HEK293 (cell line): ENCODE results near the gene PCK1.

Experiments
- CTCF ChIA-PET: fragments of 350-600 bp; formaldehyde crosslinking; extraction: SDS; loops from one replicate; lab custom pipeline; 2021; ENCODE audit warnings: antibody characterized with exemption; lab: Yijun Ruan, JAX
- POLR2A ChIA-PET: fragments of 300-600 bp; formaldehyde crosslinking; extraction: SDS; loops from one replicate; lab custom pipeline; 2020; ENCODE audit warnings: antibody characterized with exemption, inconsistent platforms; lab: Yijun Ruan, JAX
- H3K27ac ChIP-seq: fragments of 200-500 bp; sonication (Bioruptor generic); 2 replicates; pipeline ENCODE4 v1.5.1; 2014; ENCODE audit warnings: low read depth, low read length, control low read depth, inconsistent platforms; ENCODE audit errors: extremely low read depth
- H3K36me3 ChIP-seq, 2 experiments: fragments of 200-500 bp in 1 of 2; sonication (Bioruptor generic) in 1 of 2; 1 replicate in 1 of 2; 2 replicates in 1 of 2; pipeline ENCODE4 v1.5.1; 2014 to 2017; ENCODE audit warnings: inconsistent platforms in 2 of 2, low read length in 2 of 2; ENCODE audit not compliant: control insufficient read depth in 2 of 2, insufficient read depth in 1 of 2
- H3K4me1 ChIP-seq: fragments of 200-500 bp; sonication (Bioruptor generic); 2 replicates; pipeline ENCODE4 v1.5.1; 2014; ENCODE audit warnings: mild to moderate bottlenecking, low read length, inconsistent platforms; ENCODE audit not compliant: control insufficient read depth, insufficient read depth
- H3K4me3 ChIP-seq: 2 replicates; pipeline ENCODE4 v1.5.1; 2011; ENCODE audit warnings: low read depth, mild to moderate bottlenecking, control low read depth, low read length, moderate library complexity
- H3K9me3 ChIP-seq: fragments of 200-500 bp; sonication (Bioruptor generic); 2 replicates; pipeline ENCODE4 v1.5.1; 2014; ENCODE audit warnings: low read depth, low read length, inconsistent platforms; ENCODE audit not compliant: control insufficient read depth, insufficient read depth
- AEBP2 ChIP-seq: fragments of 450-650 bp; formaldehyde crosslinking; IDR thresholded peaks from 2 replicates; pipeline ENCODE4 v1.5.1; 2016; ENCODE audit warnings: missing biosample characterization, missing genetic modification characterization, borderline replicate concordance
- BCL11A ChIP-seq: fragments of 450-650 bp; formaldehyde crosslinking; IDR thresholded peaks from 2 replicates; pipeline ENCODE4 v1.5.1; 2016; ENCODE audit warnings: low read depth, missing biosample characterization, missing genetic modification characterization
- FEZF1 ChIP-seq: fragments of 450-650 bp; formaldehyde crosslinking; IDR thresholded peaks from 2 replicates; pipeline ENCODE4 v1.5.1; 2016; ENCODE audit warnings: missing biosample characterization, missing genetic modification characterization
- GLI4 ChIP-seq: fragments of 450-650 bp; formaldehyde crosslinking; IDR thresholded peaks from 2 replicates; pipeline ENCODE4 v1.5.1; 2016; ENCODE audit warnings: missing biosample characterization, missing genetic modification characterization
- KLF10 ChIP-seq: fragments of 450-650 bp; IDR thresholded peaks from 2 replicates; pipeline ENCODE4 v1.5.1; 2018; ENCODE audit warnings: missing biosample characterization, mild to moderate bottlenecking, missing genetic modification characterization
- ZBTB21 ChIP-seq: fragments of 450-650 bp; formaldehyde crosslinking; IDR thresholded peaks from 2 replicates; pipeline ENCODE4 v1.5.1; 2017; ENCODE audit warnings: missing biosample characterization, missing genetic modification characterization
- ZBTB44 ChIP-seq: fragments of 450-650 bp; IDR thresholded peaks from 2 replicates; pipeline ENCODE4 v1.5.1; 2018; ENCODE audit warnings: missing biosample characterization, mild to moderate bottlenecking, missing genetic modification characterization
- ZFP37 ChIP-seq: fragments of 450-650 bp; formaldehyde crosslinking; IDR thresholded peaks from 2 replicates; pipeline ENCODE4 v1.5.1; 2016; ENCODE audit warnings: missing biosample characterization, missing genetic modification characterization
- ZNF211 ChIP-seq: fragments of 450-650 bp; formaldehyde crosslinking; IDR thresholded peaks from 2 replicates; pipeline ENCODE4 v1.5.1; 2016; ENCODE audit warnings: low read depth, missing biosample characterization, missing genetic modification characterization
- ZNF248 ChIP-seq: fragments of 450-650 bp; formaldehyde crosslinking; IDR thresholded peaks from 2 replicates; pipeline ENCODE4 v1.5.1; 2017; ENCODE audit warnings: missing biosample characterization, missing genetic modification characterization
- ZNF416 ChIP-seq: fragments of 450-650 bp; formaldehyde crosslinking; IDR thresholded peaks from 2 replicates; pipeline ENCODE4 v1.5.1; 2016; ENCODE audit warnings: missing biosample characterization, missing genetic modification characterization
- ZNF76 ChIP-seq: fragments of 450-650 bp; formaldehyde crosslinking; IDR thresholded peaks from 2 replicates; pipeline ENCODE4; 2016; ENCODE audit warnings: low read depth, missing biosample characterization, missing genetic modification characterization, borderline replicate concordance
- TF ChIP-seq, protein P1 (sequence below): fragments of 450-650 bp; formaldehyde crosslinking; IDR thresholded peaks from 2 replicates; pipeline ENCODE4 v1.5.1; 2017; ENCODE audit warnings: missing biosample characterization, missing genetic modification characterization
- TF ChIP-seq, protein P2 (sequence below): fragments of 450-650 bp; formaldehyde crosslinking; IDR thresholded peaks from 2 replicates; pipeline ENCODE4 v1.5.1; 2016; ENCODE audit warnings: missing biosample characterization, missing genetic modification characterization
- TF ChIP-seq, protein P3 (sequence below): fragments of 450-650 bp; formaldehyde crosslinking; IDR thresholded peaks from 2 replicates; pipeline ENCODE4 v1.5.1; 2016; ENCODE audit warnings: missing biosample characterization, missing genetic modification characterization, low read depth

Gene PCK1

DNA sequence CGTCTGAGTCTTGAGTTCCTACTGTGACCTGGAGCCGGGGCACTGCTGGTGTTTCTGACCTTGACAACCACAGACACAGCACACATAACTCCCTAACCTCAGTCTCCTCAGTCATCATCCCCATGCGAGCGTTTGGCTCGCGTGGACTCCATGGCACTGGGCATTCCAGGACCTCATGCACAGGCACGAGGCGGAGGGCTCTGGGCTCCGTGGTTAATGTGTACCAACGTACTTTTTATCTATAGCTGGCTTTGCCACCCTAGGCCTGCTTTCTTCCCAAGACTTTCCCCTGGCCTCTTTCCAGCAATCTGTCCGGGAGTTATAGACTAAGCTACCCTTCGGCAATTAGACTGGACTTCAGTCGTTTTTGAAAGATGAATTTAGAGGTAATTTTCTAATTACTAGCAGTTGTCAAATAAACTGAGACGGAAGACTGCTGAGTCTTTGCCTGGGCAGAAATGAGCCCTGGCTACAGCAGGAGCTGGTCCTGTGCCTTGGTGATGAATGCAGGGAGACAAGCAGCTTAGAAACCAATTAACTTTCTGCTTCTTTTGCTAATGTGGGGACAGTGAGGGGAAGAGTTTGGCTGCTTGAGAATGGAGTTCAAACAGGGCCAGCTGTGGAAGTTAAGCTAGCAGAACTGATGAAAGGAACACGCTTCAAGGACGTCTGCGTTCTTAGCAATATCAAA, 19.9 kb upstream of the PCK1 start:
- H3K36me3 ChIP-seq: no peaks in the 10 kb centered on the region
- H3K27ac ChIP-seq: no peak overlapping the region
- H3K4me3 ChIP-seq: no peak overlapping the region
- ChIA-PET POLR2A (no interaction called here), CTCF (interaction anchor here (0.7 to 0.8 kb wide), 2 partner anchors 41 to 667 kb away, joined by 3 read pairs; no protein-coding TSS in a partner anchor)
- no peaks in the 10 kb centered on the region for H3K9me3 ChIP-seq
- no peaks in the 10 kb centered on the region for H3K4me1 ChIP-seq
- TF ChIP-seq, protein P1, sequence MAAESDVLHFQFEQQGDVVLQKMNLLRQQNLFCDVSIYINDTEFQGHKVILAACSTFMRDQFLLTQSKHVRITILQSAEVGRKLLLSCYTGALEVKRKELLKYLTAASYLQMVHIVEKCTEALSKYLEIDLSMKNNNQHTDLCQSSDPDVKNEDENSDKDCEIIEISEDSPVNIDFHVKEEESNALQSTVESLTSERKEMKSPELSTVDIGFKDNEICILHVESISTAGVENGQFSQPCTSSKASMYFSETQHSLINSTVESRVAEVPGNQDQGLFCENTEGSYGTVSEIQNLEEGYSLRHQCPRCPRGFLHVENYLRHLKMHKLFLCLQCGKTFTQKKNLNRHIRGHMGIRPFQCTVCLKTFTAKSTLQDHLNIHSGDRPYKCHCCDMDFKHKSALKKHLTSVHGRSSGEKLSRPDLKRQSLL (tag by site-specific recombination): no peak
- TF ChIP-seq KLF10 (tag by site-specific recombination) (no peak), ZNF76 (tag by site-specific recombination) (no peak), ZNF211 (tag by site-specific recombination) (no peak), ZNF416 (tag by site-specific recombination) (no peak), AEBP2 (no peak), ZFP37 (tag by site-specific recombination) (no peak), ZNF248 (tag by site-specific recombination) (no peak), FEZF1 (tag by site-specific recombination) (no peak), BCL11A (no peak), ZBTB44 (tag by site-specific recombination) (no peak), GLI4 (no peak)
- TF ChIP-seq, protein P2, sequence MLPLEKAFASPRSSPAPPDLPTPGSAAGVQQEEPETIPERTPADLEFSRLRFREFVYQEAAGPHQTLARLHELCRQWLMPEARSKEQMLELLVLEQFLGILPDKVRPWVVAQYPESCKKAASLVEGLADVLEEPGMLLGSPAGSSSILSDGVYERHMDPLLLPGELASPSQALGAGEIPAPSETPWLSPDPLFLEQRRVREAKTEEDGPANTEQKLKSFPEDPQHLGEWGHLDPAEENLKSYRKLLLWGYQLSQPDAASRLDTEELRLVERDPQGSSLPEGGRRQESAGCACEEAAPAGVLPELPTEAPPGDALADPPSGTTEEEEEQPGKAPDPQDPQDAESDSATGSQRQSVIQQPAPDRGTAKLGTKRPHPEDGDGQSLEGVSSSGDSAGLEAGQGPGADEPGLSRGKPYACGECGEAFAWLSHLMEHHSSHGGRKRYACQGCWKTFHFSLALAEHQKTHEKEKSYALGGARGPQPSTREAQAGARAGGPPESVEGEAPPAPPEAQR (tag by site-specific recombination): no peak
- TF ChIP-seq, protein P3, sequence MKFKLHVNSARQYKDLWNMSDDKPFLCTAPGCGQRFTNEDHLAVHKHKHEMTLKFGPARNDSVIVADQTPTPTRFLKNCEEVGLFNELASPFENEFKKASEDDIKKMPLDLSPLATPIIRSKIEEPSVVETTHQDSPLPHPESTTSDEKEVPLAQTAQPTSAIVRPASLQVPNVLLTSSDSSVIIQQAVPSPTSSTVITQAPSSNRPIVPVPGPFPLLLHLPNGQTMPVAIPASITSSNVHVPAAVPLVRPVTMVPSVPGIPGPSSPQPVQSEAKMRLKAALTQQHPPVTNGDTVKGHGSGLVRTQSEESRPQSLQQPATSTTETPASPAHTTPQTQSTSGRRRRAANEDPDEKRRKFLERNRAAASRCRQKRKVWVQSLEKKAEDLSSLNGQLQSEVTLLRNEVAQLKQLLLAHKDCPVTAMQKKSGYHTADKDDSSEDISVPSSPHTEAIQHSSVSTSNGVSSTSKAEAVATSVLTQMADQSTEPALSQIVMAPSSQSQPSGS (tag by site-specific recombination): no peak

DNA sequence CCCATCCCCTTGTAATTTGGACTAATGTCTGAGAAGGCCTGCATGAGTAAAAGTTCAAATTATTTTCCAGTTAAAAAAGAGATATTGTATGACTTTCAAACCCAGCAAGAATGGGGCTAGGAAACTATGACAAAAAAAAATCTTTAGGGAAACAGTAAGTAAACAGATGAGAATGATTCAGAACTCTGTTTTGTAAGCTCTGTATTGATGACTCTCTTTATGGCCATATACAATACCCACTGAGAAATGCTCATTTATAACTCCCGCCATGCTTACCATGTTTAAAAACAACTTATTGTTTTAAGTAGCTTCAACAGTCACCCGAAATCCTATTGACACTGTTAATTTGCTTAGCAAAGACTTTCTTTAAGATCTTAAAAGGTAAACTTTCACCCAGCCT, 17.2 kb upstream of the PCK1 start:
- Histone ChIP-seq H3K36me3 (no peaks in the 10 kb centered on the region), H3K27ac (no peak overlapping the region), H3K9me3 (no peaks in the 10 kb centered on the region), H3K4me3 (no peak overlapping the region), H3K4me1 (no peaks in the 10 kb centered on the region)
- ChIA-PET CTCF (interaction anchor here (0.7 to 1.3 kb wide), 2 partner anchors 16 to 28 kb away, joined by 3 read pairs; no protein-coding TSS in a partner anchor), POLR2A (no interaction called here)
- TF ChIP-seq ZBTB21: no peak
